Testis (tissue), 3 donors: ENCODE data around the gene CHI3L1. TPM values are rescaled to one million over a fixed set of nuclear protein-coding genes. Genes with fewer than 3 reads are reported as not detected.

Experiments used
- DNase-seq: peaks from one replicate; pipeline ENCODE4 v3.0.0-alpha.2; 2019
- H3K27ac ChIP-seq, 2 donors: fragments of 200-600 bp; sonication (generic); one replicate each; pipeline ENCODE4 v1.5.1; 2019
- H3K27me3 ChIP-seq: fragments of 200-600 bp; sonication (generic); one replicate; pipeline ENCODE4 v1.5.1; 2019
- H3K36me3 ChIP-seq: fragments of 200-600 bp; sonication (generic); one replicate; pipeline ENCODE4 v1.5.1; 2017; ENCODE audit warnings: low read depth; ENCODE audit errors: missing control alignments
- H3K4me1 ChIP-seq: fragments of 200-600 bp; sonication (generic); one replicate; pipeline ENCODE4 v1.5.1; 2019
- H3K4me3 ChIP-seq, 2 donors: fragments of 200-600 bp; sonication (generic); one replicate each; pipeline ENCODE4 v1.5.1; 2017 to 2019
- H3K9me3 ChIP-seq: fragments of 200-600 bp; sonication (generic); one replicate; pipeline ENCODE4 v1.5.1; 2017
- POLR2A ChIP-seq: fragments of 450-650 bp; IDR thresholded peaks from one replicate; pipeline ENCODE4 v1.6.1; 2017; ENCODE audit warnings: antibody characterized with exemption, mild to moderate bottlenecking, moderate library complexity
- WGBS, 2 donors: methylation state at CpG; one replicate each; pipeline ENCODE4 v1.1.5; 2018; 5-methylcytosine and 5-hydroxymethylcytosine counted together
- intact Hi-C: fragments of 100-400 bp; cut with DNase I; formaldehyde crosslinking; loops from one replicate; pipeline ENCODE4 v1.15.1; 2023; ENCODE audit warnings: low total_unique reads
- polyA plus RNA-seq: library from polyadenylated mRNA; stranded (reverse); fragments of 350-450 nt; fragmentation: Illumina TruSeq; extraction: RNeasy Lipid Tissue Mini Kit (QIAGEN cat#74804); gene quantifications from one replicate; pipeline ENCODE4 v1.2.3, GENCODE V29; 2014; ENCODE audit warnings: low read depth, low replicate concordance; ENCODE audit not compliant: insufficient read depth
- total RNA-seq, 2 donors: library from RNA; depleted of rRNA; stranded (reverse); fragments of >200 nt; gene quantifications; one replicate each; pipeline ENCODE4 v1.2.3, GENCODE V29; 2016
- TF ChIP-seq, protein P1 (sequence below), 3 experiments: fragments of 450-650 bp in 2 of 3; fragments of 200-600 bp in 1 of 3; sonication (generic) in 1 of 3; IDR thresholded peaks; one replicate each; pipeline ENCODE4 v1.5.1; 2016 to 2019; ENCODE audit warnings: antibody characterized with exemption in 3 of 3, mild to moderate bottlenecking in 2 of 3, moderate library complexity in 1 of 3

Gene CHI3L1
- total and polyA plus RNA-seq, 3 donors from 2014 or later = 2.0 to 35.5 (median 6.6) TPM

DNA sequence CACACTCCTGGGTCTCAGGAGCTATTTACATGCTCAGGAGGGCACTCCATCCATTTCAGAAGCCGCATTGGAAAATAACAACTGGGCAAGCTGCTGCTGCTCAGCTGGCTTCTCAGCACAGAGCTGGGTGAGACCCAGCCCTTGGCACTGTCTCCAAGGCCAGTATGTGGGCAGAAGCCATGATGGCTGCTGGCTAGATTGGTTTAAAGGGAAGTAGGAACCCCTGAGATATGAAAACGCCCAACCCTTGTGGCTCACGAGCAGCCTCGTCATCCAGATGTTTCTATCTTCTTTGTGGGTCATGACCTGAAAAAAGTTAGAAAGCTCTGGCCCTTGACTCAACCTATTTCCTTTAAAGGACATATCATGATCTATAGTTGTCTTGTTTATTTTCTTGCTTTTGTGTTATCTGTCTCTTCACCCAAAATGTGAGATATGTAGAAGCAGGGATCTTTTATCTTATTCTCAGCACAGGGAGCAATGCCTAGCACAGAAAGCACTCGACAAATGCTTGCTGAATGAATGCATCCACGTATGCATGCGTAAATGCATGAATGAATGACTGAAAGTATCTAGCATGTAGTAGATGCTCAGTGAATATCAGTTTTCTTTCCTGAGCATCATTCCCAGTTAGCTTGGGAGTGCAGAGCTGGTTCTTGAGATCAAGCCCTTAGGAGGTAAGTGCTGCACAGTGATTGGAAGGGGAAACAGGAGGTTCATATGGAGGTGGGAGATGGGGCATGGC lies 22.4 kb downstream of the CHI3L1 start:
- H3K27me3 ChIP-seq = no peaks in the 10 kb centered on the region
- H3K4me3 ChIP-seq = no peak overlapping the region
- H3K9me3 ChIP-seq = no peaks in the 10 kb centered on the region
- no peaks in the 10 kb centered on the region for H3K36me3 ChIP-seq
- no peak overlapping the region for H3K27ac ChIP-seq
- intact Hi-C loops = no loop called here
- 61 to 65% methylated on average over 7 of the region's 7 CpGs for WGBS, 2 donors
- TF ChIP-seq POLR2A = no peak
- TF ChIP-seq, protein P1, sequence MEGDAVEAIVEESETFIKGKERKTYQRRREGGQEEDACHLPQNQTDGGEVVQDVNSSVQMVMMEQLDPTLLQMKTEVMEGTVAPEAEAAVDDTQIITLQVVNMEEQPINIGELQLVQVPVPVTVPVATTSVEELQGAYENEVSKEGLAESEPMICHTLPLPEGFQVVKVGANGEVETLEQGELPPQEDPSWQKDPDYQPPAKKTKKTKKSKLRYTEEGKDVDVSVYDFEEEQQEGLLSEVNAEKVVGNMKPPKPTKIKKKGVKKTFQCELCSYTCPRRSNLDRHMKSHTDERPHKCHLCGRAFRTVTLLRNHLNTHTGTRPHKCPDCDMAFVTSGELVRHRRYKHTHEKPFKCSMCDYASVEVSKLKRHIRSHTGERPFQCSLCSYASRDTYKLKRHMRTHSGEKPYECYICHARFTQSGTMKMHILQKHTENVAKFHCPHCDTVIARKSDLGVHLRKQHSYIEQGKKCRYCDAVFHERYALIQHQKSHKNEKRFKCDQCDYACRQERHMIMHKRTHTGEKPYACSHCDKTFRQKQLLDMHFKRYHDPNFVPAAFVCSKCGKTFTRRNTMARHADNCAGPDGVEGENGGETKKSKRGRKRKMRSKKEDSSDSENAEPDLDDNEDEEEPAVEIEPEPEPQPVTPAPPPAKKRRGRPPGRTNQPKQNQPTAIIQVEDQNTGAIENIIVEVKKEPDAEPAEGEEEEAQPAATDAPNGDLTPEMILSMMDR (IDR thresholded peaks at IDR 0.05) = no peak
- peak; percentile 54 for DNase-seq
- H3K4me1 ChIP-seq = peaks cover 5% of the 10 kb centered on the region

DNA sequence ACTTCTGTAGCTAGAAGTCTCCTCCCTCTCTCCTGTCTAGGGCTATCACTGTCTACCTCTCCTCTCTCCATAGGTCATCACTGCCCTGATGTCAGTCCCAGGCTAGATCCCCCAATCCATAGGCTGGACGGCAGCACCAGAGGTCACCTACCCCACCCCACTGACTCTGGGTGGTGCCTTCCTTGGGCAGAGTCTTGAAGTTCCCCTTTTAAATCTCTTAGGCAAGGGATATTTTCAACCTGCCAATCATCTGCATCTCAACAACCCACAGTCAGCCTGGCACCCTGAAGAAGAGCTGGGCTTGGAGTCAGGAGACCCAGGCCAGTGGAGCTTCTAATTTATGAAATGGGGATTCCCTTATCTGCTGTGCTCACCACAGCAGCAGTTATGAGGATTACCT lies 24.1 kb downstream of the CHI3L1 start:
- TF ChIP-seq, protein P1 (IDR thresholded peaks at IDR 0.05) = no peak
- TF ChIP-seq POLR2A = no peak
- intact Hi-C loops = no loop called here
- Histone ChIP-seq H3K4me3 (no peak overlapping the region), H3K27ac (no peak overlapping the region), H3K4me1 (peaks cover 5% of the 10 kb centered on the region), H3K27me3 (no peaks in the 10 kb centered on the region), H3K9me3 (no peaks in the 10 kb centered on the region), H3K36me3 (no peaks in the 10 kb centered on the region)
- DNase-seq = no peak
- WGBS, 2 donors = 85 to 89% methylated on average over 1 of the region's 1 CpG

DNA sequence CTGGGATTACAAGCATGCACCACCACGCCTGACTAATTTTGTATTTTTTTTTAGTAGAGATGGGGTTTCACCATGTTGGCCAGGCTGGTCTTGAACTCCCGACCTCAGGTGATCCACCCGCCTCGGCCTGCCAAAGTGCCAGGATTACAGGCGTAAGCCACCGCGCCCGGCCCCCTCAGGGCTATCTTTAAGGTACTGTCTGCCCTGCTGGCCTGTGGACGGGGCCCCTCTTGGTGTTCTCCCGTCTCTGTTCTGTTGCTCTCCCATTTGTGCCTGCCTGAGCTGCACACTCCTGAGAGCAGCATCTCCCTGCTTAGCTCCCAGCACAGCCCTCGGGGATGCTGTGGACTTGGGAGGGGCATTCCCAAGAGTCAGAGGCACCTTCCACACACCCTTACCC lies 24.8 kb downstream of the CHI3L1 start:
- Histone ChIP-seq H3K4me1 (peaks cover 5% of the 10 kb centered on the region), H3K36me3 (no peaks in the 10 kb centered on the region), H3K9me3 (no peaks in the 10 kb centered on the region), H3K27me3 (no peaks in the 10 kb centered on the region), H3K4me3 (no peak overlapping the region), H3K27ac (no peak overlapping the region)
- TF ChIP-seq, protein P1 (IDR thresholded peaks at IDR 0.05) = no peak
- no peak for TF ChIP-seq POLR2A
- WGBS, 2 donors = 88 to 92% methylated on average over 10 to 11 of the region's 11 CpGs
- no peak for DNase-seq
- intact Hi-C loops = no loop called here

DNA sequence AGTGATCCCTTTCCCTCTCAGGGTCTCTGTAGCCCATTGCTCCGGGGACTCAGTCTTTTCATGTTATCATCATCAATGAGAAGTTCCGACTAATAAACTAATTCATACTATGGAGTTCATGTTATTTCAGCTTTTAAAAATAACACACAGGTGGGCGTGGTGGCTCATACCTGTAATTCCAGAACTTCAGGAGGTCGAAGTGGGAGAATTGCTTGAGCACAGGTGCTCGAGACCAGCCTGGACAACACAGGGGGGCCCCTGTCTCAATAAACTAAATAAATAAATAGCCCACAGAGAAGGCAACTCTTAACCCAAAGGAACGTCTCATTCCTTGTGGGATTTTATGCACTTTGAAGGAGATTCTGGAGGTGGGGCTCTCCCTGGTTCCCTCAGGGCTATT lies 25.3 kb downstream of the CHI3L1 start:
- Histone ChIP-seq H3K4me3 (no peak overlapping the region), H3K9me3 (no peaks in the 10 kb centered on the region), H3K27ac (no peak overlapping the region), H3K36me3 (no peaks in the 10 kb centered on the region), H3K4me1 (peaks cover 5% of the 10 kb centered on the region), H3K27me3 (no peaks in the 10 kb centered on the region)
- DNase-seq = no peak
- TF ChIP-seq POLR2A = no peak
- TF ChIP-seq, protein P1 (IDR thresholded peaks at IDR 0.05) = no peak
- intact Hi-C loops = no loop called here
- 86 to 92% methylated on average over 6 of the region's 6 CpGs for WGBS, 2 donors

DNA sequence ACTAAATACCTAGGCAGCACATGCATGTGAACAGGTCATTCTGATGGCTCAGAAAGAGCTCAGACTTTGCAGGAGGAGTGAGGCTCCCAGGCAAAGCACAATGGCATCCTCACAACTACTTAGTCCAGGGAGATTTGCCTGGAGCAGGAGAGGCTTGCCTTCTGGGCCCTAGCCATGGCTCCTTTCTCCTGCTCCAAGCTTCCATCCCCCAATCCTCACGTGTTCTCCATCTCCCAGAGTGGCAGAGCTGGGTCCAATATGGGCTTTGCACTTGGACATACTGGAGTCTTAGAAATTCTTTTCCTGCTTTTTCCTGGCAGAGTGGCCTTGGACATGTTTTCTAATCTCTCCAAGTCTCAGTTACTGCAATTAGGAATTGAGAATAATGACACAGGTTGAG lies 26.7 kb downstream of the CHI3L1 start:
- H3K36me3 ChIP-seq = no peaks in the 10 kb centered on the region
- intact Hi-C loops = no loop called here
- TF ChIP-seq POLR2A = no peak
- TF ChIP-seq, protein P1 (IDR thresholded peaks at IDR 0.05) = no peak

More for the DNA sequence above, 26.7 kb downstream of the CHI3L1 start:
- DNase-seq = no peak
- no peaks in the 10 kb centered on the region for H3K9me3 ChIP-seq
- peaks cover 12% of the 10 kb centered on the region for H3K4me1 ChIP-seq
- no peak overlapping the region for H3K4me3 ChIP-seq
- H3K27me3 ChIP-seq = no peaks in the 10 kb centered on the region
- H3K27ac ChIP-seq = no peak overlapping the region
- WGBS, 2 donors = 50 to 75% methylated on average over 1 of the region's 1 CpG
